ENCODE results near the gene FABP3.

Gene FABP3

GRCh38 chr1:31371121-31371959 lies 1.5 kb downstream of the FABP3 start:
- no peak for DNase-seq

GRCh38 chr1:31370565-31370964 lies 2.3 kb downstream of the FABP3 start:
- DNase-seq: no peak

DNA sequence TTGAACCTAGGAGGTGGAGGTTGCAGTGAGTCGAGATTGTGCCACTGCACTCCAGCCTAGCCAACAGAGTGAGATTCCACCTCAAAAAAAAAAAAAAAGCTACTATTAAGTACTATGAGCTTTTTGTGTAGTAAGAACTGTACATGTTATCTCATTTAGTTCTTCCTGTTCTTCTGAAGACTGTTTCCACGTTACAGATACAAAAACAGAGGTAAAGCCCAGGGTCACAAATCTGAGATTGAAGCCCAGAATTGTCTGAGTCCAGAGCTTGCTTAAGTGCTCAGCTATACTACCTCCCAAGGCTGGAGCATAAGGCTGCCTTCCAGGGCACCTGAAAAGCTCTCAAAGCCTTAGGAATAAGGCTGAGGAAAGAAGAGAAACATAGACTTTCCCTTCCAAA lies 2.9 kb downstream of the FABP3 start:
- DNase-seq: no peak

GRCh38 chr1:31368611-31369107 lies 4.2 kb downstream of the FABP3 start:
- no peak for DNase-seq

DNA sequence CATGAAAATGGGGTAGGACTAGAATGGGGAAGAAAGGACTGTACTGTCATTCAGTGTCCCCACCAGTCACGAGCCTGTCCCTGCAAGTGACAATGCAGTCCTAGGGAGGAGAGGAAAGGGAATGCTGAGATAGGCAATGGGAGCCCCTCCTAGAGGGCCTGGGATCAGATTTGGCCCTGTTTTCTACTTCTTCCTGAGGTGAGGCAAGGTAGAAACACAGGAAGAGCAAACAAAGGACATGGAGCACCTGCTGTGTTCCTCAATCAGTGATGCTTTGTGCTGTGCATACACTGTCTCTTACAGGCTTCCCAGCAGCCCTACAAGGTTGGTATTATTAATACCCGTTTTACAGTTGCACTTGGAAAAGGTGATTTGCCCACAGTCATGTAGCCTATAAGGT lies 6.1 kb downstream of the FABP3 start:
- no peak for DNase-seq

- no peak for DNase-seq
These were observed 8.2 kb downstream of the FABP3 start for GRCh38 chr1:31364561-31365250.

GRCh38 chr1:31362032-31362431 lies 10.8 kb downstream of the FABP3 start:
- DNase-seq: no peak

DNA sequence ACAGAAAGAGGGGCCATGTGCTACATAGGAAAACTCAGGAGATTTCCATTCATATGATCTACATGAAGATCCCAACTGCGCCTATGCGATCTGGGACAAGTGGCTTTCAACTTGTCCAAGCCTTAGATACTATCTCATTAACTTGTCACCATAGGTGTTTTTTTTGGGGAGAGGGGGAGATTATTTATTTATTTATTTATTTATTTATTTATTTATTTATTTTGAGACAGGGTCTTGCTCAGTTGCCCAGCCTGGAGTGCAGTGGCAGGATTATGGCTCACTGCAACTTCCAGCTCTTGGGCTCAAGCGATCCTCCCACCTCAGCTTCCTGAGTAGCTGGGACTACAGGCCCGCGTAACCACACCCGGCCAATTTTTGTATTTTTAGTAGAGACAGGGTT lies 11.3 kb downstream of the FABP3 start:
- no peak for DNase-seq

DNA sequence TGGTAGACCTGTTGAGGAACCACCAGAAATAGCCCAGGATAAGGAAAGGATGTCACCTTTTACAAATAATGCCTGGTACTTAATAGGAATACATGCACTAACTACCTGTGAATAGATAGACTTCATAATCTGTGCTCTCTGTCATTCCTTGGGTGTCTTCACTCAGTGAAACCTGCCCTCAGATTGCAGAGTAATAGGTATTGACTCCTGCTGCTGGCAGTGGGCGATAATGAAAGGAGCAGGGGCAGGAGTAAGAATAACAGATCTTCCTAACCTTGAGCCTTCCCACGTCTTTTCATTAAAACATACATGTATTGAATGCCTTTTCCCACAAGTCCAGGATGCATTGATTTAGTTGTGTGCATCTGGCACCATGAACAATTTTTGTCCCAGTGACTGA lies 16.4 kb downstream of the FABP3 start:
- DNase-seq: no peak

GRCh38 chr1:31354283-31354682 lies 18.6 kb downstream of the FABP3 start:
- DNase-seq: no peak

GRCh38 chr1:31348449-31348848 lies 24.4 kb downstream of the FABP3 start:
- no peak for DNase-seq

- no peak for DNase-seq
These were observed 26.1 kb downstream of the FABP3 start for GRCh38 chr1:31346785-31347184.

GRCh38 chr1:31345635-31346034 lies 27.2 kb downstream of the FABP3 start:
- DNase-seq: no peak

GRCh38 chr1:31344503-31344902 lies 28.4 kb downstream of the FABP3 start:
- DNase-seq: no peak

DNA sequence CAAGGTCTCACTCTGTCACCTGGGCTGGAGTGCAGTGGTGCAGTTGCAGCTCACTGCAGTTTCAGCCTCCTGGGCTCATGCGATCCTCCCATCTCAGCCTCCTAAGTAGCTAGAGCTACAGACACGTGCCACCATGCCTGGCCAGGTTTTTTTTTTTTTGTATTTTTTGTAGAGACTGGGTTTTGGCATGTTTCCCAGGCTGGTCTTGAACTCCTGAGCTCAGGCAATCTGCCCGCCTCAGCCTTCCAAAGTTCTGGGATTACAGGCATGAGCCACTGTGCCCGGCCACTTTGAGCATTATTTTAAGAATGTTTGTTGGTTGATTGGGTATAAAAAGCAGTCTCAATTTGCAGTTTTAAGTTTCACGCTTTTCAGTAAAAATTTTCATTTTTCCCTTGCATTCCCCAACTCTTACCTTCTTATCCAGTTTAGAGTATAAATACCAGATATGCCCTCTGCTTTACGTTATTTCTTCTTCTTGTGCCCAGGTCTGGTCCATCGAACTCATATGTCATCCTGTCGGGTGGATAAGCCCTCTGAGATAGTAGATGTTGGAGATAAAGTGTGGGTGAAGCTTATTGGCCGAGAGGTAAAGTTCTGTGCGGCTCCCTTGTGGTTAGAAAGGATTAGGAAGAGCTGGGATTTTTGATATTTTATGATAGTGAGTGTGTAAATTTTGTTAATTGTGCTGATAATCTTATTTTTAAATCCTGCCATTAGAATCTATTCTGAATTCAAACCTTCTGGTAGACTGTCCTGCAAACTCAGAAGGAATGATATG lies 36.0 kb downstream of the FABP3 start:
- no peak for DNase-seq

- DNase-seq: no peak
These were observed 37.9 kb downstream of the FABP3 start for GRCh38 chr1:31335007-31335406.

DNA sequence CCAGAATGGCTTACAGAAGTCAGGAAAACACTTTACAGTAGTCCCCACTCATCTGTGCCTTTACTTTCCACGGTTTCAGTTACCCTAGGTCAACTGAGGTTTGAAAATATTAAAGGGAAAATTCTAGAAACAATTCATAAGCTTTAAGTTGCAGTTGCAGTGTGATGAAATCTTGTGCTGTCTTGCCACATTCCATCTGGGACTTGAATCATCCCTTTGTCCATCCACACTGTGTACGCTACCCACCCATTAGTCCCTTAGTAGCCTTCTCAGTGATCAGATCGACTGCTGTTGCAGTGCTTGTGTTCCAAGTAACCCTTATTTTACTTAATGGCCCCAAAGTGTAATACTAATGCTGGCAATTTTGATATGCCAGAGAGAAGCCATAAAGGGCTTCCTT lies 45.5 kb downstream of the FABP3 start:
- no peak for DNase-seq

GRCh38 chr1:31326461-31326860 lies 46.4 kb downstream of the FABP3 start:
- no peak for DNase-seq

GRCh38 chr1:31324992-31325391 lies 47.9 kb downstream of the FABP3 start:
- DNase-seq: no peak

DNA sequence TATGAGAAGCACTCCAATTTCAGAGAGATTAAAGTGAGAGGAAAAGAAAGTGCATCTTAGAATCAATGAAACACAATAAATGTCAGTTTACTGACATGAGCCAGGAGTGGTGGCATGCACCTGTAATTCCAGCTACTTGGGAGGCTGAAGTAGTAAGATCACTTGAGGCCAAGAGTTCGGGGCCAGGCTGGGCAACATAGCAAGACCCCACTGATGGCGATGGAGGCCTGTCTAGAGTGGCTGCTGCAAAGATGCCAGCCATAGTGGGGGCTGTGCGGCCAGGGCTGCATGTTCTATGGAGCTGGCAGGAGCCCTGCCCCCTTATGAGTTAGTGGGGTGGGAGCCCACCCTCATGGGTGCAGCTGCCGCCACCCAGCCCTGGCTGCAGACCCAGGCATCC lies 48.8 kb downstream of the FABP3 start:
- DNase-seq: no peak

- no peak for DNase-seq
These were observed 54.7 kb downstream of the FABP3 start for GRCh38 chr1:31318146-31318545.

DNA sequence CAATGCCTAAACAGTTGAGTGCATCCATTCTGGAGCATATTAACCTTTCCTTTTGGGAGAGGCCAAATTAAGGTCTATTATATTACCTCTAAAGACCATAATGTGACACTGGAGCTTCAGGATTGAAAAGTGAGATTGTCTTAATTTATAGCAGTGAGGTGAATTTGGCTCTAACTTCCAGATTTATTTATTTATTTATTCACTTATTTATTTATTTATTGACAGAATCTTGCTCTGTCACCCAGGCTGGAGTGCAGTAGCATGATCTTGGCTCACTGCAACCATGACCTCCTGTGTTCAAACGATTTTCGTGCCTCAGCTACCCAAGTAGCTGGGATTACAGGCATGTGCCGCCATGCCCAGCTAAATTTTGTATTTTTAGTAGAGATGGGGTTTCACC lies 57.0 kb downstream of the FABP3 start:
- DNase-seq: no peak

All from stimulated activated CD8-positive, alpha-beta memory T cell treated with anti-CD3 and anti-CD28 coated beads, Interleukin-4, amount 100 ng/mL, for 48 hours (primary cell).